Right hindlimb (tissue), 1 donor: ENCODE measurements around the gene PIP4P1.
"Not testable (repeated sequence)": the region's sequence is repeated elsewhere in the genome, so short reads cannot be mapped to it uniquely, and the experiment has no call there.

Source experiments
- DNase-seq: peaks from one replicate; pipeline ENCODE4 v3.0.0-alpha.2; 2018

The PIP4P1 gene

GRCh38 chr14:20472536-20473169, 11.4 kb upstream of the PIP4P1 start:
- DNase-seq = no peak

GRCh38 chr14:20470603-20470901, 9.3 kb upstream of the PIP4P1 start:
- no peak for DNase-seq

- peak; percentile 31 for DNase-seq
These were observed 8.8 kb upstream of the PIP4P1 start for GRCh38 chr14:20469890-20470602.

- peak; percentile 83 for DNase-seq
These were observed 8.1 kb upstream of the PIP4P1 start, which contains the start of gene PNP for GRCh38 chr14:20469242-20469889. Gene PNP, plus strand, starts transcription at chr14:20469406. Its CDS starts 119 bp downstream, at chr14:20469525.

GRCh38 chr14:20468764-20469241, 7.6 kb upstream of the PIP4P1 start:
- no peak for DNase-seq

- peak; percentile 53 for DNase-seq
These were observed 593 bp downstream of the PIP4P1 start for GRCh38 chr14:20460458-20461224.

- no peak for DNase-seq
These were observed 3.0 kb downstream of the PIP4P1 start for GRCh38 chr14:20458031-20458789.

GRCh38 chr14:20456971-20457370, 4.3 kb downstream of the PIP4P1 start:
- DNase-seq = no peak

GRCh38 chr14:20455355-20456300, 5.6 kb downstream of the PIP4P1 start:
- DNase-seq = no peak

GRCh38 chr14:20454516-20455354, 6.5 kb downstream of the PIP4P1 start, which contains the start of the genes APEX1 and OSGEP:
Gene APEX1, plus strand, starts transcription at chr14:20455226. Its CDS starts 420 bp downstream, at chr14:20455646.
Gene OSGEP, minus strand, starts transcription at chr14:20454812. Its CDS starts 129 bp downstream, at chr14:20454683.
- peak; percentile 98 for DNase-seq

GRCh38 chr14:20452831-20453230, 8.4 kb downstream of the PIP4P1 start:
- DNase-seq = not testable (repeated sequence)

- DNase-seq = no peak
These were observed 14.3 kb downstream of the PIP4P1 start for GRCh38 chr14:20446889-20447288.

- DNase-seq = not testable (repeated sequence)
These were observed 17.6 kb downstream of the PIP4P1 start for GRCh38 chr14:20443650-20444049.

- DNase-seq = no peak
These were observed 19.8 kb downstream of the PIP4P1 start for GRCh38 chr14:20441461-20441860.

- no peak for DNase-seq
These were observed 20.4 kb downstream of the PIP4P1 start for GRCh38 chr14:20440882-20441281.

GRCh38 chr14:20440465-20440864, 20.8 kb downstream of the PIP4P1 start:
- no peak for DNase-seq

GRCh38 chr14:20438664-20439063, 22.6 kb downstream of the PIP4P1 start:
- no peak for DNase-seq

- no peak for DNase-seq
These were observed 24.9 kb downstream of the PIP4P1 start for GRCh38 chr14:20436363-20436755.

GRCh38 chr14:20435582-20436362, 25.5 kb downstream of the PIP4P1 start, which contains the start of gene KLHL33:
Gene KLHL33, minus strand, starts transcription at chr14:20436166. Its CDS starts 355 bp downstream, at chr14:20435811.
- no peak for DNase-seq
